Stimulated activated CD4-positive, alpha-beta T cell treated with anti-CD3 and anti-CD28 coated beads, Interleukin-4, amount 100 ng/mL, for 1 hour (primary cell): Measurements from ENCODE around the gene PER3.

ENCODE experiments used
- DNase-seq: peaks from one replicate; pipeline ENCODE4 v3.0.0-alpha.2; 2020

PER3 gene

GRCh38 chr1:7878027-7878426 is 93.9 kb downstream of the PER3 start:
- DNase-seq, result no peak

GRCh38 chr1:7879228-7879627 is 95.1 kb downstream of the PER3 start:
- no peak for DNase-seq

GRCh38 chr1:7884757-7885156 is 100.7 kb downstream of the PER3 start:
- no peak for DNase-seq

- peak; percentile 21 for DNase-seq
These were observed 101.7 kb downstream of the PER3 start for GRCh38 chr1:7885513-7886404.

GRCh38 chr1:7886405-7886745 is 102.3 kb downstream of the PER3 start:
- no peak for DNase-seq

GRCh38 chr1:7888248-7889081 is 104.4 kb downstream of the PER3 start:
- no peak for DNase-seq

- no peak for DNase-seq
These were observed 106.8 kb downstream of the PER3 start for GRCh38 chr1:7890853-7891252.

- DNase-seq, result no peak
These were observed 107.7 kb downstream of the PER3 start for GRCh38 chr1:7891804-7892203.

GRCh38 chr1:7893529-7894180 is 109.6 kb downstream of the PER3 start:
- no peak for DNase-seq
